GM21619 (cell line): ENCODE results near the gene HTR3A.
"Not testable (repeated sequence)": the region's sequence is repeated elsewhere in the genome, so short reads cannot be mapped to it uniquely, and the experiment has no call there.

Source experiments
- ATAC-seq: cut with Tn5 transposase; IDR thresholded peaks from one replicate; pipeline ENCODE4 v1.9.1; 2021; ENCODE audit not compliant: unreplicated experiment

The HTR3A gene

DNA sequence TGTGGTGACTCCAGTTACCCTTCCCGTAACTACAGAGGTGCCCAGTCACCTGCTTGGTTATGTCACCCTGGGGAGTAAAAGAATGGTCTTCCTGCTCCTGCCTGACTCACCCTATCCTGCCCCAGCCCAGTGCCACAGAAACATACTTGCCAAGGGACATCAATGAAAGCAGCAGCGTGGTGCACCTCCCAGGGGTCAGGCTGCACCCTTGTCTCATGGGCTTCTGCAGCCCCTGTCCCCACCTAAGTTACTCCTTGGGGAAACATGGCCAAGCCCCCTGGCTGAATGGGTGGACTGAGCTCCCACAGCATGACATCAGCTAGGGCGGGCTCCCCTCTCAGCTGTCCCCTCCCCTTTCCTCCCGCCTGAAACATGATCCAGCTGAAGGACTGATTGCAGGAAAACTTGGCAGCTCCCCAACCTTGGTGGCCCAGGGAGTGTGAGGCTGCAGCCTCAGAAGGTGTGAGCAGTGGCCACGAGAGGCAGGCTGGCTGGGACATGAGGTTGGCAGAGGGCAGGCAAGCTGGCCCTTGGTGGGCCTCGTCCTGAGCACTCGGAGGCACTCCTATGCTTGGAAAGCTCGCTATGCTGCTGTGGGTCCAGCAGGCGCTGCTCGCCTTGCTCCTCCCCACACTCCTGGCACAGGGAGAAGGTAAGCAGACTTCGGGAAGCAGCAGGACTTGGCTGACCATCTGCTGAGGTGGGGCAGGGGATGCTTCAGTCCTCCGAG lies at the start of gene HTR3A:
Gene HTR3A (plus strand): TSS at position 368 of the 730 bp plus-strand sequence. CDS start 218 bp downstream, at position 586.
- no peak for ATAC-seq

DNA sequence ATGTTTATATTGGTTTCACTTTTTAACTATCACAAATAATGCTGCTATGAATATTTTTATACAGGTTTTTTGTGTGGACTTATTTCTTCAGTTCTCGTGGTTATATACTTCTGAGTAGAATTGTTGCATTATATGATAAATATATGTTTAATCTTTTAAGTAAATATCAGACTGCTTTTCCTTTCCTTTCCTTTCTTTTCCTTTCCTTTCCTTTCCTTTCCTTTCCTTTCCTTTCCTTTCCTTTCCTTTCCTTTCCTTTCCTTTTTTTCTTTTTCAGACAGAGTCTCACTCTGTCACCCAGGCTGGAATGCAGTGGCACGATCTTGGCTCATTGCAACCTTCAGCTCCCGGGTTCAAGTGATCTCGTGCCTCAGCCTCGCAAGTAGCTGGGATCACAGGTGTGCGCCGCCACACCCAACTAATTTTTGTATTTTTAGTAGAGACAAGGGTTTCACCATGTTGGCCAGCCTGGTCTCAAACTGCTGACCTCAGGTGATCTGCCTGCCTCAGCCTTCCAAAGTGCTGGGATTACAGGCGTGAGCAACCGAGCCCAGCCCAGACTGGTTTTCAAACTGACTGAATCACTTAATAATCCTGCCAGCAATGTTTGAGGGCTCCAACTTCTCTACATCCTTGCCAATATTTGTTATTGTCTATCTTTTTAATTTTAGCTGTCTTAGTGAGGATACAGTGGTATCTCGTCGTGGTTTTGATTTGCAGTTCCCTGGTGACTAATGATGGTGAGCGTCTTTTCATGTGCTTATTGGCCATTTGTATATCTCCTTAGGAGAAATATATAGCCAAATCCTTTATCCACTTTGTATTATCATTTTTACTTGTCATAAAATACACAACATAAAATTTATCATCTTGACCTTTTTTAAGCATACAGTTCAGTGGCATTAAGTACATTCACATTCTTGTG lies 48.4 kb upstream of the HTR3A start:
- ATAC-seq = no peak

DNA sequence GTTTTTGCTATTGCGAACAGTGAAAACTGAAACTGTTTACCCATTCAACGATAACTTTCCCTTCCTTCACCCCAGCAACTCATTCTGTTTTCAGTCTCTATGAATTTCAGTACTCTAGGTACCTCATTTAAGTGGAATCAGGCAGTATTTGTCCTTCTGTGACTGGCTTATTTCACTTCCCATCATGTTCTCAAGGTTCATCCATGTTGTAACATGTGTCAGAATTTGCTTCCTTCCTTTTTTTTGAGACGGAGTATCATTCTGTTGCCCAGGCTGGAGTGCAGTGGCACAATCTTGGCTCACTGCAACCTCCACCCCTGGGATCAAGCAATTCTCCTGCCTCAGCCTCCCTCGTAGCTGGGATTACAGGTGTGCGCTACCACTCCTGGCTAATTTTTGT lies 46.6 kb upstream of the HTR3A start:
- no peak for ATAC-seq

DNA sequence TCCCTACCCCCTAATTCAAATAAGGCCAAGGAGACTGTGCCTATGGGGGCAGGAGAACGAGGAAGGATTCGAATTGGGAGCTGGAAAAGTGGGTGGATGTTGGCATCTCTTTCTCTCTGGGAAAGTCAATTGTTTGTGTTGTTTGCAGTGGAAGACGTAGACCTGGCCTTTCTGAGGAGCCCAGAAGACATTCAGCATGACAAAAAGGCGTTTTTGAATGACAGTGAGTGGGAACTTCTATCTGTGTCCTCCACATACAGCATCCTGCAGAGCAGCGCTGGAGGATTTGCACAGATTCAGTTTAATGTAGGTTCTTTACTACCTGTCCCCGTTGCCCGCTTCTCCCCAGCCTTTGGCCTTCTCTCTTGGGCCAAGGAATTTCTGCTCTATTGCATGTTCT lies 42.1 kb upstream of the HTR3A start:
- no peak for ATAC-seq

DNA sequence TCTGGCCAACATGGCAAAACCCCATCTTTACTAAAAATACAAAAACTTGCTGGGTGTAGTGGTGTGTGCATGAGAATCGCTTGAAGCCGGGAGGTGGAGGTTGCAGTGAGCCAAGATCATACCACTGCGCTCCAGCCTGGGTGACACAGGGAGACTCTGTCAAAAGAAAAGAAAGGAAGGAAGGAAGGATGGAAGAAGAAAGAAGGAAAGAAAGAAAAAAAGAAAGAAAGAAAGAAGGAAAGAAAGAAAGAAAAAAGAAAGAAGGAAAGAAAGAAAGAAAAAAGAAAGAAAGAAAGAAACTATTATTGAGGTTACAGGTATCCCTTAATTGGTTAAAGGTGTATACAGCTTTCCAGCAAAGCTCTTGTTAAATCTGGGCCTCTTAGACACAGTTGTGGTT lies 40.7 kb upstream of the HTR3A start:
- ATAC-seq = not testable (repeated sequence)

DNA sequence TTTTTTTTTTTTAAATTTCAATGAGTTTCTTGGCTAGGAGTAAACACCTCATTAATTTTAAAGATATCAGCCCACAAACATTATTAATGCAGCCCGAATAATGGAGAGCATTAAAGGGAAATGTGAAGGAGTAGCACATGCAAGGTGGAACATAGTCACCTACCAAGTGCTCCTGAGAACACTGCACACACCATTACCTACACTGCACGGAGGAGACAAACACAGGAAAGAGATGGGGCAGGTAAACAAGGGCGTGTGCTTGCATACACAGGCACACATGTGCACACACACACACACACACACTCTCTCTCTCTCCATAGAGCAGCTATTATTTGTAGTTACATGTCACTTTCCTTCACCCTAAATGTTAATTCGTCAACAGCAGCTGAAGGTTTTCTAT lies 40.1 kb upstream of the HTR3A start:
- ATAC-seq = no peak

DNA sequence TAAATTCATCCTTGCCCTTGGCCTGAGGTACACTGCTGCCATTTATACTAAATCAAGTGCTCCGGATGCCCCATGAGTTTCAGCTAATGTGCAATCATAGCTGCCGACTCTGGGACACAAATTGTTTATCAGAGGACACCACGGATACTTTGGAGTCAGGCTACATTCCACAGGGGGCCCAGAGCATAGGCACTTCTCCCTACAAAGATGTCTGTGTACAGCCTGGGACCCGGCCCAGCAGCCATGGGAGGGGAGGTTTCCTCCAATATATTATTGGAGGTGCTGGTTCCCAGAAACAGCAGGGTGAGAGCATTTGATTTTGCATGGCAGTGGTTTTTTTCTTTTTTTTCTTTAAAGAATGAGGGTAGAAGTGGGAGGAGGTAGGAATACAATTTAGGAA lies 39.0 kb upstream of the HTR3A start:
- ATAC-seq = no peak

DNA sequence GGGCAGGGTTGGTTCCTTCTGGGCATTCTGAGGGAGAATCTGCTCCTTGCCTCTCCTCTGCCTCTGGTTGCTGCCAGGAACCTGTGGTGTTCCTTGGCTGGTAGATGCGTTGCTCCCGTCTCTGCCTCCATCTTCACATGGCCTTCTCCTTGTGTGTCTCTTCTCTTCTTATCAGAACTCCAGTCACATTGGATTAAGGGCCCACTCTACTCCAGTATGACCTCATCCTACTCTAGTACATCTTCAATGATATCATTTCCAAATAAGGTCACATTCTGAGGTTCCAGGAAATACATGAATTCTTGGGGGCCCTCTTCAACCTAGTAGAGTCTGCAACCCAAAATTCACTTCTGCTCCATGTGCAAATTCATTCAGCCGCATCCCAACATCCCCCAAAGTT lies 37.0 kb upstream of the HTR3A start:
- no peak for ATAC-seq

DNA sequence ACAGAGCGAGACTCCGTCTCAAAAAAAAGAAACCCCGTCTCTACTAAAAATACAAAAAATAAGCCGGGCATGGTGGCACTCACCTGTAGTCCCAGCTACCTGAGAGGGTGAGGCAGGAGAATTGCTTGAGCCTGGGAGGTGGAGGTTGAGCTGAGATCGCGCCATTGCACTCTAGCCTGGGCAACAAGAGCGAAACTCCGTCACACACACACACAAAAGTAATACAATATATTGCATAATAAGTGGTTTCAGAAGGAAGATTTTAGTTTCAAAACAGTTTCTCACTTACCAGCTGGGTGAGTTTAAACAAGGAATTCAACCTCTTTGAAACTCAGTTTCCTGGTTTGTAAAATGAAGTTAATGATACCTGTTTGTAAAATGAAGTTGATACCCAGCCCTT lies 32.7 kb upstream of the HTR3A start:
- no peak for ATAC-seq

DNA sequence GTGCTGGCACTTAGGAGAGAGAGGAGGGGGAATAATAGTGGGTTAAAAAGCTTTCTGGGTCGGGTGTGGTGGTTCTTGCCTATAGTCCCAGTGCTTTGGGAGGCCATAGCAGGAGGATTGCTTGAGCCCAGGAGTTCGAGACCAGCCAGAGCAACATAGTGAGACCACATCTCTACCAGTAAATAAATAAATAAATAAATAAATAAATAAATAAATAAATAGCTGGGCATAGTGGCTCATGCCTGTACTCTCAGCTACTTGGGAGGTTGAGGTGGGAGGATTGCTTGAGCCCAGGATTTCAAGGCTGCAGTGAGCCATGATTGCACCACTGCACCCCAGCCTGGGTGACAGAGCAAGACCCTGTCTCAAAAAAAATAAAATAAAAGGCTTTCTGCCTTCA lies 28.7 kb upstream of the HTR3A start:
- ATAC-seq = not testable (repeated sequence)

DNA sequence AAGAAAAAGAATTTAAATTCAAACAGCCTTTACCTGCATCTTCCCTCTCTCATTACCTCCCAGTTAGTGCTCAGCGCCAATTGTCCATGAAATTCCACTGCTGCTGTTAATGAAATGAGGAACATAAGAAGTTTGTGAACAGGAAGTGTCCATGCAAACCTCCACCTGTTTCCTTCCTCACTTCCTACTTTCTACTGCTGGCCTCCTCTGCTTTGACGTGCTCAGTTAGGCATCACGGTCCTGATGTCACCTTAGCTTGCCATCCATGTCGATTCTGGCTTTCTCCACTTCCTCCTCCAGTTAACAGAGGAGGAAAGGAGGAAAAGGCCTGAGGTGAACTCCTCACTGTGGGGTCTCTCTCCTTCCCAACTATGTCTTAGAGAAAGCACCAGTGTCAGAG lies 26.9 kb upstream of the HTR3A start:
- no peak for ATAC-seq

DNA sequence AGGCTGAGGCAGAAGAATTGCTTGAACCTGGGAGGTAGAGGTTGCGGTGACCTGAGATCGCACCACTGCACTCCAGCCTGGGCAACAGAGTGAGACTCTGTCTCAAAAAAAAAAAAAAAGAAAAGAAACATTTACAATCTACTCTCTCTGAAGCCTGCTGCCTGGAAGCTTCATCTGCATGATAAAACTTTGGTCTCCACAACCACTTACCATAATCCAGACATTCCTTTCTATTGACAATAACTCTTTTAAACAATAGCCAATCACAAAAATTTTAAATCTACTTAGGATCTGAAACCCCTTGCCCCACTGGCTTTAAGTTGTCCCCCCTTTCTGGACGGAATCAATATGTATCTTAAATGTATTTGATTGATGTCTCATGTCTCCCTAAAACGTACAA lies 25.0 kb upstream of the HTR3A start:
- no peak for ATAC-seq

DNA sequence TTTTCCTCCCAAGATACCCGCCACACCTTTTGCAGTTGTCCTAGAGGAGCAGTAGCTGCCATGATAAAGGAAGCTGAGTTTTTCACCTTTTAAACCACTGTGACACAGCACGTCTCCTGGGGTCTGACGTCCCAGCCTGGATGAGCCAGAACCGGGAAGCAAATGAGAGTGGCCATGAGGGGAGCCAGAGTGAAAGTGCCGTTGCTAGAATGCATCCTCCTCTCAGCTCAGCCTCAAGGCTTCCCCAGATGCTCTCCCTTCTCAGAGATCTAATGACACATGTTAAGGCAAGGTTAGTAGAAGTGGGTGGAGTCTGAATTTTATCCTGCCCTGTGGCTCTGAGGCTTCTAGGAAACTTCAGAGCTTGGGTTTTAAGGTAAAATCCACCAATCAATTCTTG lies 23.4 kb upstream of the HTR3A start:
- no peak for ATAC-seq

DNA sequence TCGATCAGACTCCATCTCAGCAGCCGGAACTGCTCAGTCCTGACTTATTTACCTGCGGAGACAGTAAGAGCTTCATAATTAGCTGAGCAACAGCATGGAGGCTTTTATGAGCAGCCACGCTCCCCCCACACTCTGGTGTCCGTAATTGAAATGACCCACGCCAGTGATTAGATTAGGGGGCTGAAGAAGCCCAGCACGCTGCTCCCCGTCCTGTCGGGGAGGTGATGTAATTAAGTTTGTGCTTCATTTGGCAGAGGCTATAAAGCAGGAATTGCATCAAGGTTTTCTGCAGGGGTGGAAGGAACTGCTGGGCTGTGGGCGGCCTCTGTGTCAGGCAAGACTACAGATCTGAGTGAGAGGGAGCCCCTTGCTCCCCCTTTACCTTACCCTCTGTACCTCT lies 22.8 kb upstream of the HTR3A start:
- ATAC-seq = no peak

DNA sequence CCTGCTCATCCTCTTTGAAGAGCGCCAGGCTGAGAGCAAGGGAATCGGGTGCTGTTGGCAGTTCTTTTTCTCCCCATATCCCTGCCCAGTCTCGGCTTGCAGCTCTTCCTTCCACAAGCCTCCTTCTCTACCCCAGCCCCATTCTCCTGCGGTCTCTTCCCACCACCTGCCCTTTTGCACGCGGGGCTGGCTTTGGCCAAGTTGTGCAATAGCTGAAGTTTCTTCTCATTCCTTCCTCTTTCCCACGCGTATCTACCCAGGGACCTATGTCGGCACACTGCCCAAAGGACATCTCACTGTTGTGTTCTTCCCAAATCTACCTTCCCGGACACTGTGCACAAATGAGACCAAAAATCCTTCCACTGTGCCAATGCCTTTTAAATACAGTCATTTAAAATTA lies 22.3 kb upstream of the HTR3A start:
- no peak for ATAC-seq

DNA sequence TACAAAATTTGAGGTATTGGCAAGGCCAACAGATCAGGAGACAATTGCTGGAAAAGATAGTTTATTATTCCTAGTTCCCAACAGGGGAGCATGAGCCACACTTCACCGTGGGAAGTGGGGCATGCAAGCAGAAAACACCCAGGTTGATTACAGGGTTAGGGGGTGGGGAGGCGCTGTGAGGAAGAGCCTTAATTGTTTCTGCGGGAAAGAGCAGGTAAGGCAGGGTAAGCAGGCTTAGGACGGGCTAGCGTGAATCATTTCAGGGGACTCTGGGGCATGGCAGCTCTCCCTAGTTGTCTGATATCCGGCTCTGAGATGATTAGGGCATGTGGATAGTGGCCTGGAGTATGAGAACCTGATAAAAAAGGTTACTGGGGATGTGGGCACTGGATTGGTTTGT lies 20.7 kb upstream of the HTR3A start:
- no peak for ATAC-seq

DNA sequence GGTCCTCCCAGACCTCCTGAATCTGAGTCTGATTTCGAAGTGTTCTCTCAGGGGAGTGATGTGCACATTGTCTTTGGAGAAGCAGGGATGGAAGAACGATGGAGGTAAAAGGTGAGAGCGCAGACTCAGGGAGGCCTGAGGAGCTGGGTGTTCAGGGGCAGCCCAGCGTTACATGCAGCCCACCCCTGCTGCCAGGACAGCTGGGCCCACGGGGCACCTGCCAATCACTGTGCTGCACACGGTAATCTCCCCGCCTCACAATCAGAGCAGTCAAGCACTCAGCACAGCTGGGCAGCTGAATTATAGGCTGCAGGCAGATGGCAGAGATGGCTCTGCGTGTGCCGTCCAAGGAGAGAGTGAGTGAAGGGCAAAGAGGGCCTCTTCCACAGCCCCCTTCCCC lies 17.9 kb upstream of the HTR3A start:
- no peak for ATAC-seq

DNA sequence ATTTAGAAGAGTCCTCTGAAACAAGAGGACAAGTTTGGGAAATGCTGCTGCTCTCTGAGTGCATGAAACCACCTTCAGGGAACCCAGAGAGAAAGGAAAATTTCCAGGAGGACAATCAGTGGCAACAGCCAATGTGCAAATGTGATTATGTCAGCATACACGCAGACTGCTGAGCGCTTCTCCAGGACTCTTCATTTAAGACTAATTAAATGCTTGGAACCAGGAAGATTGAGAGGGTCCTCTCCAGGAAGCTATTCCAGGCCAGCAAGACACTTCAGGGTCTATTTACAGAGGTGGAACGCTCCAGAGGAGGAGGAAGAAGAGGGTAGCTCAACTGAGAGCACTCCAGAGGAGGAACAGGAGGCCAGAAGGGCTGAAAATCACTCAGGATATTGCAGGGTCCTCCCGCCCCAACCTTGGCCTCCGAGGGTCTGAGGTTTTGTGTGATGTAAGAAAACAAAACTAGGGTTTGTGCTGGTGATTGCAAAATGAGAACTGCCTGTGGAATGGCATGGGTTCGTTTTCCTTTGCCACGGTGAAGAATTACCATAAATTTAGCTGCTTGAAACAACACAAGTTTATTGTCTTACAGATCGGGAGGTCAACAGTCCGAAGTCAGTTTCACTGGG lies 14.1 kb upstream of the HTR3A start:
- ATAC-seq = no peak

DNA sequence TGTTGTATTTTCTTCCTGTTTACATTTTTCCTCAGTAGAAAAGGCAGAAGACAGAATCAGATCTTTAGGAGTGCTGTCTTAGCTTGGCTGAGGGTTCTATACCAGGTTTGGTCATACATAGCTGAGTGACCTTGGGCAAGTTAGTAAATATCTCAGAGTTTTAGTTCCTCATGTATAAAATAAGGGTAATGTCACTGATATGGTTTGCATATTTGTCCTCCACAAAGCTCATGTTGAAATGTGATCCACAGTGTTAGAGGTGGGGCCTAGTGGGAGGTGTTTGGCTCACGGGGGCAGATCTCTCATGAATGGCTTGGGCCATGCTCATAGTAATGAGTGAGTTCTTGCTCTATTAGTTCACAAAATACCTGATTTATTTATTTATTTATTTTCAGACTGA lies 7.5 kb upstream of the HTR3A start:
- no peak for ATAC-seq

DNA sequence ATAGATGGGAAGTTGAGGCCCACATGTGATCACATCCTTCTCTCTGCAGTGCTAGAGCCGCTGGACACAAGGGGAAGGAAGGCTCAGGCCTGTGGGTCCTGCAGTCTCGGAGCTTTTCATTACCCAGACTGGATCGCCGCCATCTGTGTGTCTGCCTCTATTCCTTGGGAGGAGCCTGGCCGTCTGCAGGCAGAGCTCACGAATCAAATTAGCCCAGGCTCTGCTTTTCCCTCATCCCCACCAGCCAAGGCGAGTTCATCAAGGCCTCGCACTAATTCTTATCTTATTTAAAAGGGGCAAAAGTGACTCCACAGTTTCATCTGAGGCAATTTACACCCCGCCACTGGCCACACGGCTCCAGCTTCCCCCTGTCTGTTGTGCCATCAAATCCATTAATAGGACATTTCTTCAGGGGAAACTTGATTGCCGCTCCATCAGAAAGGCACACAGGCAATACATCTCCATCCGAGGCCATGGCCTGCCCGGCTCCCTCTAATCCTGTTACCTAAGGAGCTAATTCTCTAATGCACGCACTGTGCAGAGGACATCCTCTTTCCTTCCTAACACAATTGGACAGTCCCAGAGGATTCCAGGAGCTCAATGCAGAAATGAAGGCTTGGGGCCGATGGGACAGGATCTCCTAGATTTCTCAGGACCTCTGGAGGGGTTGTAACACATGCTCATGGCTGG lies 3.3 kb upstream of the HTR3A start:
- ATAC-seq = no peak

DNA sequence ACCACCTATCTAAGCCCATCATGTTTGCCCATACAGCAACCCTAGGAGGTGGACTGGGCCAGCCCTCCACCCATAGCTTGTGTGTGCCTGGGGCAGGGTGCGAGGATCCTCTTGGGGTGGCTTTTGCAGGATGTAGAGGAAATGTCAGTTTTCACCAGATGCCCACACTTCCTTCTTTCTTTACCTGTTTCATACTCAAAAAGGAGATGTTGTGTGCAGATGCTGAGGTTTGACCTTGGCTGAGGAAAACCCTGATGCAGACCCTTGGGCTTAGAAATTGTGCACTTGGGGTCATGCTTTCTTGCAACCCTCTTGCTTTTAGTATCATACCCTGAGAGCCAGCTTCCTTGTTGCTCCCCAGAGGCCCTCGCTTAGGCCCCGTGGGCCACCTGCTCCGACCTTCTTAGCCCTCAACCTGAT lies 2.2 kb downstream of the HTR3A start:
- ATAC-seq = peak; percentile 74
